HUDEP-2 (cell line): ENCODE measurements around the gene ZNF99.
"Not testable (repeated sequence)": the region's sequence is repeated elsewhere in the genome, so short reads cannot be mapped to it uniquely, and the experiment has no call there.

Source experiments
- DNase-seq, 76 experiments: peaks; one replicate each; lab custom pipeline; 2025; ENCODE audit not compliant: unreplicated experiment in 76 of 76; lab: John Stamatoyannopoulos, UW

ZNF99 gene

DNA sequence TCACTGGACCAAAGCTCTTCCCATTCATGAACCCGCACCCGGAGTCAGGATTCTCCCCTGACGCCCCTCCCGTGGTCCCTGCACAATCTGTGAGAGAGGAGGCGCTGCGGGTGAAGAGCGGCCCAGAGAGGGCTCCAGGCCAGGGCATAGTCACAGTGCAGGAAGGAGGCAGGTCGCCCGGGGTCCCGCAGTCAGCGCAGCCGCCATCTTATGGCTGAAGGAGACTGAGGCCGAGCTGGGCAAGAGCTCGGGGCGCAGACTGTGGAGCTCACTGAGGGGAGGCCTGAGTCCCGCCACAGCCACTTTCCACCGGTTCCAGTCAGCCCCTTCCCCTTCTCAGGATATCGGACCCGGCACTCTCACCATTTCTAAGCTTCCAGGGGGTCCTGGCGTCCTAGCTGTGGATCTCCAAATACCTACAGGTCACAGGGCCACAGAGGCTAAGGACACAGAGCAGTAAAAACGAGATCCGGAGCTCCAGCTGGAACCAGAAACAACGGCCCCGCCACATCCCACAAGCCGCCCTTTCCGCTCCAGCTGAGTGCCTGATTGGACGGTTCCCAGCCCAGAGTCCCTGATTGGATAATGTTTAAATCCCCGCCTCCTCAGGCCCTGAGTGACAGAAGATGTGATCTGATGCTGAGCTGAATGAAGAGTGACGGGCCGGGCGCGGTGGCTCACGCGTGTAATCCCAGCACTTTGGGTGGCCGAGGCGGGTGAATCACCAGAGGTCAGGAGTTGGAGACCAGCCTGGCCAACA lies at the start of gene ZNF99:
Gene ZNF99, minus strand, starts transcription at position 501 of the 760 bp plus-strand sequence. Its CDS starts 135 bp downstream, at position 366.
- DNase-seq: no peak

- DNase-seq: no peak
Measured at GRCh38 chr19:22832031-22832762, 48.2 kb upstream of the ZNF99 start, which contains the start of gene ZNF723. Gene ZNF723 (plus strand): TSS chr19:22832291. CDS start chr19:22832380, 89 bp downstream.

DNA sequence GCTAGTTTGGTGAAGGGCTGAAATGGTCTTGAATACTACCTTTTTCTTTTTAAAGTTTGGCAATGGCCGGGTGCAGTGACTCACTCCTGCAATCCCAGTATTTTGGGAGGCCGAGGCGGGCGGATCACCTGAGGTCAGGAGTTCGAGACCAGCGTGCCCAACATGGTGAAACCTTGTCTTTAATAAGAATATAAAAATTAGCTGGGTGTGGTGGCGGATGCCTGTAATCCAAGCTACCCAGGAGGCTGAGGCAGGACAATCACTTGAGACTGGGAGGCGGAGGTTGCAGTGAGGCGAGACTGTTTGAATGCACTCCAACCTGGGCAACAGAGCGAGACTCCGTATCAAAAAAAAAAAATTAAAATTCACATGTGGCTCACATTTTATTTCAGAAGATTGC lies 47.3 kb upstream of the ZNF99 start:
- no peak for DNase-seq

DNA sequence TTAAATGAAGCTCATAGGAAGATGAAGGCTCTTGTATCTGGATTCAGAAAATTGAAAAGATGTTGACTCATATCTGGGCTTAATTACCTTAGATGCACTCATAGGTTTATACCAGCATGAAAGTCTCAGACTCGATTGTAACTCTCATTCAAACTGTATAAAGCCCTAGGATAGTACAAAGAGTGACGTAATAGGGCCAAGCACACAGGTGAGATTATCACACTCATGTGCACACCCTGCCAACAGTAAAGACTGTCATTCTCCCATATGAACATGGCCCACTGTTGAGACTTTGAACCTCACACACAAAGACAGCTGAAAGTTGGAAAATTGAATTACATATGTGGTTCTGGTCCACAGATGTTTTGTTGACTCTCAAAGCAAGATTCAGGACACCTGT lies 30.2 kb upstream of the ZNF99 start:
- DNase-seq: no peak

GRCh38 chr19:22807061-22807835 lies 23.3 kb upstream of the ZNF99 start:
- no peak for DNase-seq

- DNase-seq: no peak
Measured at GRCh38 chr19:22806418-22806817, 22.5 kb upstream of the ZNF99 start.

GRCh38 chr19:22797040-22797439 lies 13.1 kb upstream of the ZNF99 start:
- no peak for DNase-seq

- not testable (repeated sequence) for DNase-seq
Measured at GRCh38 chr19:22792863-22793262, 8.9 kb upstream of the ZNF99 start.

- DNase-seq: no peak
Measured at GRCh38 chr19:22735911-22736645, 47.9 kb downstream of the ZNF99 start.

- DNase-seq: no peak
Measured at GRCh38 chr19:22733691-22734090, 50.3 kb downstream of the ZNF99 start.

DNA sequence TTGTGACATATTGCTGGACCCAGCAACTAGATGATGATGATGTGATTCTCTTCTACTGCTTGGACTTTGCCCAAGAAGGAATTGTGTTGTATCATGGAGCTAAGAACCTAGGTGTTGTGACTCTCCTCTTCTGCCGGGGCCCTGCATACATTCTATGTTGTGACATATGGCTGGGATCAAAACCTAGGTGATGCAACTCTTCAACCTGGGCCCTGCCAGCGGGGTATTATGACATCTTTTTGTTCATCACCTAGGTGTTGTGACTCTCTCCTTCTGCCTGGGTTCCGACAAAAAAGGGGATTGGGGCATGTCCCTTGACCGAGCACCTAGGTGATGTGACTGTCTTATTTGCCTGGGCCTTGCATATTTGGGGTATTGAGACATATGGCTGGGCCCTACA lies 55.7 kb downstream of the ZNF99 start:
- not testable (repeated sequence) for DNase-seq

DNA sequence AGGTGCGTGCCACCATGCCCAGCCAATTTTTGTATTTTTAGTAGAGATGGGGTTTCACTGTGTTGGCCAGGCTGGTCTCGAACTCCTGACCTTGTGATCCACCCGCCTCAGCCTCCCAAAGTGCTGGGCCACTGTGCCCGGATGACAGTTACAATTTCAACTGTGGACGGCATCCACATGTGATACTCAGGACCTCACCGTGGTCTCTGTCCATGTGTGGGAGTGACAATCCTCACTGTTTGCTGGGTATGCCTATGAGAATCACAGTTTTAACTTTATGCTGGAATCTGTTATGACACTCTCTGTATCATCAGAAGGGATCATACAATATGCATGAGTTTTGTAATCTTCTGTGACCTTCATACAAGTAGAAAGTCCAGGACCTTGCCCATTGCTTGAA lies 62.4 kb downstream of the ZNF99 start:
- not testable (repeated sequence) for DNase-seq

GRCh38 chr19:22708983-22709382 lies 75.0 kb downstream of the ZNF99 start:
- no peak for DNase-seq

DNA sequence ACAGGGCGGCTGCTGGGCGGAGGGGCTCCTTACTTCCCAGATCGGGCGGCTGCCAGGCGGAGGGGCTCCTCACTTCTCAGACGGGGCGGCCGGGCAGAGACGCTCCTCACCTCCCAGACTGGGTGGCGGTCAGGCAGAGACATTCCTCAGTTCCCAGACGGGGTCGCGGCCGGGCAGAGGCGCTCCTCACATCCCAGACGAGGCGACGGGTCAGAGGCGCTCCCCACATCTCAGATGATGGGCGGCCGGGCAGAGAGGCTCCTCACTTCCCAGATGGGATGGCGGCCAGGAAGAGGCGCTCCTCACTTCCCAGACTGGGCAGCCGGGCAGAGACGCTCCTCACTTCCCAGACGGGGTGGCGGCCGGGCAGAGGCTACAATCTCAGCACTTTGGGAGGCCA lies 80.9 kb downstream of the ZNF99 start:
- DNase-seq: not testable (repeated sequence)

DNA sequence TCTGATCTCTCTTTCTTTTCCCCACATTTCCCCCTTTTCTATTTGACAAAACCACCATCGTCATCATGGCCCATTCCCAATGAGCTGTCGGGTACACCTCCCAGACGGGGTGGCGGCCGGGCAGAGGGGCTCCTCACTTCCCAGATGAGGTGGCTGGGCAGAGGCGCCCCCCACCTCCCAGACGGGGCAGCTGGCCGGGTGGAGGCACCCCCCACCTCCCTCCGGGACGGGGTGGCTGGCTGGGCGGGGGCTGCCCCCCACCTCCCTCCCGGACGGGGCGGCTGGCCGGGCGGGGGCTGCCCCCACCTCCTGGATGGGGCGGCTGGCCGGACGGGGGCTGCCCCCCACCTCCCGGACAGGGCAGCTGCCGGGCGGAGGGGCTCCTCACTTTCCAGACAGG lies 81.3 kb downstream of the ZNF99 start:
- DNase-seq: not testable (repeated sequence)
